GM23248 (cell line): Measurements from ENCODE around the gene MED17. TPM values are rescaled to one million over a fixed set of nuclear protein-coding genes. Genes with fewer than 3 reads are reported as not detected.
A peak's percentile ranks its signal among the peaks of the same experiment; 100 is the strongest.

Experiments used
- DNase-seq: peaks from one replicate; pipeline ENCODE4 v3.0.0-alpha.2; 2015
- H2AFZ ChIP-seq: fragments of 200-600 bp; sonication (generic); 2 replicates; pipeline ENCODE4 v1.6.1; 2016; ENCODE audit warnings: antibody characterized with exemption
- H3F3A ChIP-seq: fragments of 200-600 bp; sonication (generic); 2 replicates; pipeline ENCODE4 v1.6.1; 2016; ENCODE audit warnings: mild to moderate bottlenecking, antibody characterized with exemption, mixed run types; ENCODE audit not compliant: insufficient read depth
- H3K27ac ChIP-seq: fragments of 200-600 bp; sonication (generic); 2 replicates; pipeline ENCODE4 v1.5.1; 2016; ENCODE audit warnings: mild to moderate bottlenecking
- H3K27me3 ChIP-seq: fragments of 200-600 bp; sonication (generic); replicated peaks from 2 replicates; pipeline ENCODE4 v1.6.1; 2016; ENCODE audit warnings: mild to moderate bottlenecking; ENCODE audit not compliant: insufficient read depth
- H3K36me3 ChIP-seq: fragments of 200-600 bp; sonication (generic); 2 replicates; pipeline ENCODE4 v1.6.1; 2016; ENCODE audit warnings: low read depth, mild to moderate bottlenecking
- H3K4me1 ChIP-seq: fragments of 200-600 bp; sonication (generic); 2 replicates; pipeline ENCODE4 v1.6.1; 2016; ENCODE audit warnings: mild to moderate bottlenecking; ENCODE audit not compliant: insufficient read depth
- H3K4me2 ChIP-seq: fragments of 200-600 bp; sonication (generic); one replicate; pipeline ENCODE4 v1.6.1; 2016; ENCODE audit warnings: mild to moderate bottlenecking; ENCODE audit not compliant: unreplicated experiment
- H3K4me3 ChIP-seq: fragments of 200-600 bp; sonication (generic); 2 replicates; pipeline ENCODE4 v1.5.1; 2016; ENCODE audit warnings: mild to moderate bottlenecking
- H3K79me2 ChIP-seq: fragments of 200-600 bp; sonication (generic); 2 replicates; pipeline ENCODE4 v1.6.1; 2016; ENCODE audit warnings: mild to moderate bottlenecking; ENCODE audit not compliant: insufficient read depth
- H3K9ac ChIP-seq: fragments of 200-600 bp; sonication (generic); 2 replicates; pipeline ENCODE4 v1.6.1; 2016; ENCODE audit warnings: mild to moderate bottlenecking
- H3K9me2 ChIP-seq: fragments of 200-600 bp; sonication (generic); 2 replicates; pipeline ENCODE4 v1.6.1; 2016; ENCODE audit warnings: mixed run types, mild to moderate bottlenecking, moderate library complexity; ENCODE audit not compliant: insufficient read depth
- H3K9me3 ChIP-seq: fragments of 200-600 bp; sonication (generic); one replicate; pipeline ENCODE4 v1.6.1; 2017; ENCODE audit warnings: low read depth
- H4K20me1 ChIP-seq: fragments of 200-600 bp; sonication (generic); 2 replicates; pipeline ENCODE4 v1.6.0; 2016; ENCODE audit not compliant: insufficient read depth
- EZH2 ChIP-seq: fragments of 200-600 bp; sonication (generic); IDR thresholded peaks from 2 replicates; pipeline ENCODE4 v1.6.1; 2018; ENCODE audit warnings: antibody characterized with exemption, mild to moderate bottlenecking; ENCODE audit not compliant: insufficient read depth, poor library complexity, severe bottlenecking
- EZH2phosphoT487 ChIP-seq: fragments of 200-600 bp; sonication (generic); IDR thresholded peaks from 2 replicates; pipeline ENCODE4 v1.6.1; 2018; ENCODE audit warnings: antibody characterized with exemption, moderate library complexity, mild to moderate bottlenecking, low read depth; ENCODE audit not compliant: insufficient read depth
- WGBS, 2 experiments: methylation state at CpG; one replicate each; pipeline ENCODE4 v1.1.6; 2015 to 2017; ENCODE audit warnings: low lambda C conversion rate in 2 of 2, low coverage in 1 of 2; ENCODE audit errors: missing lambda C conversion rate in 2 of 2; 5-methylcytosine and 5-hydroxymethylcytosine counted together
- in situ Hi-C: fragments of 300-500 bp; cut with MboI; formaldehyde crosslinking; loops from 2 replicates; pipeline ENCODE4 v1.15.0; 2020
- polyA plus RNA-seq: library from polyadenylated mRNA; unstranded; fragments of >200 nt; fragmentation: Nextera tagmentation; extraction: Ambion mirVana; gene quantifications from 2 replicates; pipeline ENCODE4 v1.2.1, GENCODE V29; 2016
- total RNA-seq: library from RNA; depleted of rRNA; stranded (reverse); fragments of >200 nt; shearing (Covaris generic); gene quantifications from 2 replicates; pipeline ENCODE4 v1.2.3, GENCODE V29; 2014

The MED17 gene
- total and polyA plus RNA-seq, 2 experiments from 2014 or later, result 22.2 to 22.4 TPM

DNA sequence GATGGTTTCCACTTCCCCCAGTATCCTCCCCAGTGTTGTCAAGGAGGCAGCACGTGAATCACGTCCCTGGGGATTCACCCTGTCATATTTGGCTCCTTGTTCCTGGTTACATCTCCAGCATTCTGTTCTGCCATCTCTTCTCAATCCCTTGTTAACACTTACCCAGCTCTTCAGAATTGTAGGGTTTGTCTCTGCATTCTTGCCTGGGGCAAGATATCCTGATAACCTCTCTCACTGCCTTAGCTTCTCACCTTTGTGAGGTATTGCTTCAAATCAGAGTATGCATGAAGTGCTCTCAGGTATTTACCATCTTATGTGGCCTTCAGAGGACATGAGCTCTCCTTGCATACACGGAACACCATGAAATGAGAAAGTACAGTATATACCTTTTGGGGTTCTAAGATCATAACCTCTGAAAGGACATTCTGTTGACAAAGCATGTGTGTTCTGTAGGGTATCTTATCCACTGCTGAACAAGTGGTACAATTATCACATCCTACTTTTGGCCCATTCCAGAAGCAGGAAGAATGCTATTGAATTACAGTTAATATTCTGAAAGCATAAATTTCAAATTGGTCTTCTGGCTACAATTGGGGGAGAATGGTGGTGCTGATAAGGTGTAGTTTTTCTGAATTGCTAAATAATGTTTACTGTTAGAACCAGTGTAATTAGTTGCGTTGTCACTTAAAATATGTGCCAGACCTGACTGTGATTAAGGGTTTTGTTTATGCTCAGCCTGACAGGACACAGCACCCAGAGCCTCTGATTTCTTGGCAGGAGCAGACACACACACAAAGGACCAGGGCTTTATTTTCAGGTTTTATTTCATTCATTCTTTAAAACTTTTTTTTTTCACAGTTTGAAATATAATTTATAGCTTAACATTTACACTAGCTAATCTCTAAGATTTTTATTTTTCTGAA lies 33.6 kb downstream of the MED17 start:
- no peak overlapping the region for H2AFZ ChIP-seq
- peaks cover 28% of the 10 kb centered on the region; the same call in 1 of the 2 replicates for H3K36me3 ChIP-seq
- peaks cover 22% of the 10 kb centered on the region for H3F3A ChIP-seq
- H3K9me2 ChIP-seq, result no peaks in the 10 kb centered on the region
- no peak overlapping the region for H3K4me3 ChIP-seq
- in situ Hi-C loops, result no loop called here
- H3K4me2 ChIP-seq, result no peak overlapping the region
- no peak overlapping the region for H3K27ac ChIP-seq
- no peaks in the 10 kb centered on the region for H4K20me1 ChIP-seq
- no peaks in the 10 kb centered on the region for H3K27me3 ChIP-seq
- DNase-seq, result peak; percentile 49
- 38 to 40% methylated on average over 4 of the region's 4 CpGs for WGBS, 2 experiments
- TF ChIP-seq EZH2phosphoT487, result no peak
- no peak for TF ChIP-seq EZH2
- H3K79me2 ChIP-seq, result no peaks in the 10 kb centered on the region
- no peaks in the 10 kb centered on the region for H3K4me1 ChIP-seq
- H3K9me3 ChIP-seq, result no peaks in the 10 kb centered on the region
- H3K9ac ChIP-seq, result no peak overlapping the region

DNA sequence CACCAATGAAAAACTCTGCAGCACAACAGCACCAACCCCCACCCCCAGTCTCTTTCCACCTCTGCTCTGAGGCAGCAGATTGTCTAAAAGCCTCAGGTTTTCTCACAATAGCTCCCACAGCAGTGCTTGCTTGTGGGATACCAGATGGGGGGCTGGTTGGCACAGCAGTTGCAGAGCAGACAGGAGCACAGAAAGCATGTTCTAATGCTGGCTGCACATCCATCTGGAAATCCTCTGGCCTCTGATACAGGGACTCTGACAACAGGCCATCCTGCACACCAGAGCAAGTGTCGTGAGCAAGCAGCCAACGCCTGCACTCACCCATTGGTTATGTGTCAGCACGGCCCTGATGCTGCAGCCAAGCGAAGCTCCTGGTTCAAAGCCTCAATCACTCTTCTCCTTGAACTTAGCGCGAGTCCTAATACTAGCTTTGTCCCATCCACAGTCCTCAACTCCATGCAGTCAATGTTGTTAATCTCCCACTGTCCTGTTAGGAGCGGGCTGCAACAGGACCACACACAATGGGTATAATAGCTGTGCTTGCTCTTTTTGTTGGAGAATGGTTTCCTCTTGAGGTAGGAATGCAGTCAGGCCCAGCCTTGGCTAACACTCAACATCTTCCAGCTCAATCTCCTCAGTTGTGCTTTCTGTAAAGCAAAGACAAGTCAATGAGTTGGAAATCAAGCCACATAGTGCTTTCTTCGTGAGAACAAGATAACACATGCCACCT lies 36.0 kb downstream of the MED17 start:
- TF ChIP-seq EZH2, result no peak
- no peak for TF ChIP-seq EZH2phosphoT487
- in situ Hi-C loops, result no loop called here
- H3K4me3 ChIP-seq, result no peak overlapping the region

DNA sequence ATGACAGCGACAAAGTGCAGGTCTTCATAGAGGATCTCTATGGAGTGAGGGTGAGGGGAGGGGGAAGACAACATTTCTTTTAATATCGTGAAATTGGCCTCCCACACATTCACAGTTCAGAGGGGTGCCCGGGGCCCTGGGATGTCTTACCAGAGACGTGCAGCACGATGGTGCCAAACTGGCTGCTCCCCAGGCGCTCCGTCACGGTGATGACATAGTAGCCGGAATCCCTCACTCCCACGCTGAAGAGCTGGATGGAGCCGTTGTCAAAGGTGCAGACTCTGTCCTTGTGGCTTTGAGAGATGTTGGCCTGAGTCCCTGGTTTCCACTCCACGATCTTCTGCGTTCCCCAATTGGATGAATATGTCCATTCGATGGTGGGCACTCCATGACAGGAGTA lies 36.8 kb downstream of the MED17 start:
- WGBS, 2 experiments, result 86 to 88% methylated on average over 14 of the region's 14 CpGs
- in situ Hi-C loops, result no loop called here
- peaks cover 3% of the 10 kb centered on the region; the same call in 1 of the 2 replicates for H3K36me3 ChIP-seq
- no peak overlapping the region for H3K4me2 ChIP-seq
- H3K79me2 ChIP-seq, result no peaks in the 10 kb centered on the region
- DNase-seq, result no peak
- H3K4me3 ChIP-seq, result no peak overlapping the region
- H3F3A ChIP-seq, result peaks cover 22% of the 10 kb centered on the region; the same call in 1 of the 2 replicates
- no peaks in the 10 kb centered on the region for H3K27me3 ChIP-seq
- no peak overlapping the region for H3K27ac ChIP-seq
- no peak for TF ChIP-seq EZH2
- TF ChIP-seq EZH2phosphoT487, result no peak
- no peak overlapping the region for H3K9ac ChIP-seq
- no peak overlapping the region for H2AFZ ChIP-seq
- no peaks in the 10 kb centered on the region for H3K4me1 ChIP-seq
- H3K9me3 ChIP-seq, result no peaks in the 10 kb centered on the region
- no peaks in the 10 kb centered on the region for H3K9me2 ChIP-seq
- H4K20me1 ChIP-seq, result no peaks in the 10 kb centered on the region

More for the DNA sequence above, 36.0 kb downstream of the MED17 start:
- Histone ChIP-seq H2AFZ (no peak overlapping the region), H3K79me2 (no peaks in the 10 kb centered on the region), H3K36me3 (peaks cover 8% of the 10 kb centered on the region; the same call in 1 of the 2 replicates), H3K27me3 (no peaks in the 10 kb centered on the region), H3K9me2 (no peaks in the 10 kb centered on the region), H4K20me1 (no peaks in the 10 kb centered on the region), H3K9ac (no peak overlapping the region), H3K9me3 (no peaks in the 10 kb centered on the region), H3F3A (peaks cover 22% of the 10 kb centered on the region; the same call in 1 of the 2 replicates), H3K27ac (no peak overlapping the region), H3K4me2 (no peak overlapping the region), H3K4me1 (no peaks in the 10 kb centered on the region)
- no peak for DNase-seq
- 76 to 81% methylated on average over 8 of the region's 8 CpGs for whole genome bisulfite sequencing, 2 experiments

DNA sequence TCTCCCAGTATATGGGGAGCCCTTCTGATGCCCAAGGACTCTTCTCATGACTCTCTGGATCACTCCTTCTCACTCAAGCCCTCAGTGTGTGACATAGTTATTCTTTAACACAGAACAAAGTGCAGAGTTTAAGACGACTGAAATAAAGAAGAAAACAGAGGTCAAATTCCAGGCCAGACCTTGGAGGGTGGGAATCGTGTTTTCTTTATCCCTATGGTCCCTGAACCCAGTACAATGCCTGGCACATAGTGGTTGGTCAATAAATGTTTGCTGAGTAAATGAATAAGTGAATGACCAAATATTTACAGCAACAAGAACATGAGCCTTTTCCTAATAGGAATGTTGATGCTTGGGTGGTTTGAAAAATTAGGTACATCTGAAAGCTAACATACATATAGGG lies 37.5 kb downstream of the MED17 start:
- H3K4me3 ChIP-seq, result no peak overlapping the region
- H3K9ac ChIP-seq, result no peak overlapping the region
- peaks cover 15% of the 10 kb centered on the region; the same call in 1 of the 2 replicates for H3F3A ChIP-seq
- no peak for DNase-seq
- H3K4me1 ChIP-seq, result no peaks in the 10 kb centered on the region
- in situ Hi-C loops, result no loop called here
- no peaks in the 10 kb centered on the region for H4K20me1 ChIP-seq
- H2AFZ ChIP-seq, result no peak overlapping the region
- H3K9me2 ChIP-seq, result no peaks in the 10 kb centered on the region
- H3K27ac ChIP-seq, result no peak overlapping the region
- 86 to 87% methylated on average over 2 of the region's 2 CpGs for WGBS, 2 experiments
- no peaks in the 10 kb centered on the region for H3K27me3 ChIP-seq
- H3K4me2 ChIP-seq, result no peak overlapping the region
- TF ChIP-seq EZH2, result no peak
- no peak for TF ChIP-seq EZH2phosphoT487
- no peaks in the 10 kb centered on the region for H3K9me3 ChIP-seq
- H3K36me3 ChIP-seq, result no peaks in the 10 kb centered on the region
- H3K79me2 ChIP-seq, result no peaks in the 10 kb centered on the region
